Measurements from ENCODE around the gene FAM149A. TPM values are rescaled to one million over a fixed set of nuclear protein-coding genes. Genes with fewer than 3 reads are reported as not detected.

The FAM149A gene
- total RNA-seq, 4 donors from 2014 or later, result 1.5 to 5.9 (median 3.3) TPM

- intact Hi-C loops (cut with DNase I; ENCODE audit: low total_unique reads), result no loop called here
- DNase-seq (no peak), ATAC-seq (no peak)
- in situ Hi-C loops (cut with MboI; ENCODE audit: low sequenced_read_pairs in 4 of 4), result no loop called here
- Histone ChIP-seq H3K36me3 (no peaks in the 10 kb centered on the region), H3K4me3 (no peak overlapping the region), H3K27ac (no peak overlapping the region), H3K4me1 (no peaks in the 10 kb centered on the region), H3K9me3 (no peaks in the 10 kb centered on the region), H3K27me3 (no peaks in the 10 kb centered on the region)
- TF ChIP-seq POLR2A (IDR thresholded peaks at IDR 0.05) (no peak), CTCF (IDR thresholded peaks at IDR 0.05 in 4 of 5, conservative IDR thresholded peaks at IDR 0.05 in 1 of 5) (no peak)
These were observed 53.7 kb downstream of the FAM149A start for GRCh38 chr4:186158021-186158813.

GRCh38 chr4:186158966-186159365 is 54.5 kb downstream of the FAM149A start:
- no peak for DNase-seq
- intact Hi-C loops (cut with DNase I; ENCODE audit: low total_unique reads) (no loop called here), in situ Hi-C loops (cut with MboI; ENCODE audit: low sequenced_read_pairs in 4 of 4) (no loop called here)
- no peaks in the 10 kb centered on the region for H3K36me3 ChIP-seq
- no peaks in the 10 kb centered on the region for H3K4me1 ChIP-seq
- ATAC-seq, result no peak
- H3K27ac ChIP-seq, result no peak overlapping the region
- no peaks in the 10 kb centered on the region for H3K9me3 ChIP-seq
- no peak for TF ChIP-seq POLR2A (IDR thresholded peaks at IDR 0.05)
- no peak for TF ChIP-seq CTCF (IDR thresholded peaks at IDR 0.05 in 4 of 5, conservative IDR thresholded peaks at IDR 0.05 in 1 of 5)
- no peak overlapping the region for H3K4me3 ChIP-seq
- no peaks in the 10 kb centered on the region for H3K27me3 ChIP-seq

- no peaks in the 10 kb centered on the region for H3K9me3 ChIP-seq
- H3K27me3 ChIP-seq, result no peaks in the 10 kb centered on the region
- TF ChIP-seq CTCF (IDR thresholded peaks at IDR 0.05 in 4 of 5, conservative IDR thresholded peaks at IDR 0.05 in 1 of 5) (no peak), POLR2A (IDR thresholded peaks at IDR 0.05) (no peak)
- intact Hi-C loops (cut with DNase I; ENCODE audit: low total_unique reads) (no loop called here), in situ Hi-C loops (cut with MboI; ENCODE audit: low sequenced_read_pairs in 4 of 4) (no loop called here)
- DNase-seq, result no peak
- H3K4me1 ChIP-seq, result no peaks in the 10 kb centered on the region
- H3K4me3 ChIP-seq, result no peak overlapping the region
- H3K27ac ChIP-seq, result no peak overlapping the region
- H3K36me3 ChIP-seq, result no peaks in the 10 kb centered on the region
- no peak for ATAC-seq
These were observed 55.1 kb downstream of the FAM149A start for GRCh38 chr4:186159613-186160012.

- Histone ChIP-seq H3K27ac (no peak overlapping the region), H3K36me3 (no peaks in the 10 kb centered on the region), H3K4me1 (no peaks in the 10 kb centered on the region), H3K9me3 (no peaks in the 10 kb centered on the region), H3K27me3 (no peaks in the 10 kb centered on the region), H3K4me3 (no peak overlapping the region)
- DNase-seq (no peak), ATAC-seq (no peak)
- TF ChIP-seq CTCF (IDR thresholded peaks at IDR 0.05 in 4 of 5, conservative IDR thresholded peaks at IDR 0.05 in 1 of 5) (no peak), POLR2A (IDR thresholded peaks at IDR 0.05) (no peak)
- intact Hi-C loops (cut with DNase I; ENCODE audit: low total_unique reads), result no loop called here
- in situ Hi-C loops (cut with MboI; ENCODE audit: low sequenced_read_pairs in 4 of 4), result no loop called here
These were observed 56.6 kb downstream of the FAM149A start for GRCh38 chr4:186161138-186161537.
